ENCODE results near the gene TSPAN14.

TSPAN14 gene

DNA sequence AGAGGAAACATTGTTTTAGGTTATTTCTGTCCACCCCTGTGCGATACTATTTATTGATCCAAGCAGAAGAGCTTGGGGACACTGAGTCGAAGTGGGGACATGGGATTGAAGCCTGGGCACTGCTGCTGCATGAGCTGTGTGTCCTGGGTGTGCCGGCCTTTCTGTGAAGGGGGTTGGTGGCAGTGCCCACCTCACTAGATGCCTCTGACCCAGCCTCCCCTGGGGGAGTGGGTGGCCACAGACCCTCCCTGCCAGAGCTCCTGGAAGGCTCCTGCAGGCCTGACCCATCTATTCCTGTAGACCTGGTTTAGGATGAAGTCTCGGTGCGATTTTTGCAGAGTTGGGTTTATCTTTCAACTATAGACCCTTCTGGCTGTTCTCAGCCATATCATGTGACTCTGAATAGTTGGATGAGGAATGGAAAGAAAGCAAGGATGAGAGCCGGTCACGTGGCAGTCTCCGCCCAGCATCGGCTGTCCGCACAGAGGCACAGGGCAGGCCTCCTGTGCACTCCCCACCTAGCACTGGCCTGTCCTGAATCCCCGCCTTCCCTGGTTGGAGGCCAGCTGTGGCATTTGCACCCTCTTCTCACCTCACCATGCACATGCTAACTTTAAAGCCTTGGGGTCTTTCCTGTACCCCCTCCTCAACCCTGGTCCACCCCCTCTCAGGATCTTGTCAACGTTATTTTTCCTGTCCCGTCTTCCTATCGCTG lies 66.0 kb downstream of the TSPAN14 start:
- Histone ChIP-seq H3K27me3 (replicated peaks; ENCODE audit: control insufficient read depth, insufficient read depth, low read length) (no peaks in the 10 kb centered on the region), H3K36me3 (ENCODE audit: control insufficient read depth, insufficient read depth, low read length) (peaks cover 21% of the 10 kb centered on the region), H3K4me3 (replicated peaks; ENCODE audit: low read depth, low read length) (no peak overlapping the region)
- DNase-seq (ENCODE audit: extremely low read depth, insufficient read length), result no peak
- TF ChIP-seq, protein P1, sequence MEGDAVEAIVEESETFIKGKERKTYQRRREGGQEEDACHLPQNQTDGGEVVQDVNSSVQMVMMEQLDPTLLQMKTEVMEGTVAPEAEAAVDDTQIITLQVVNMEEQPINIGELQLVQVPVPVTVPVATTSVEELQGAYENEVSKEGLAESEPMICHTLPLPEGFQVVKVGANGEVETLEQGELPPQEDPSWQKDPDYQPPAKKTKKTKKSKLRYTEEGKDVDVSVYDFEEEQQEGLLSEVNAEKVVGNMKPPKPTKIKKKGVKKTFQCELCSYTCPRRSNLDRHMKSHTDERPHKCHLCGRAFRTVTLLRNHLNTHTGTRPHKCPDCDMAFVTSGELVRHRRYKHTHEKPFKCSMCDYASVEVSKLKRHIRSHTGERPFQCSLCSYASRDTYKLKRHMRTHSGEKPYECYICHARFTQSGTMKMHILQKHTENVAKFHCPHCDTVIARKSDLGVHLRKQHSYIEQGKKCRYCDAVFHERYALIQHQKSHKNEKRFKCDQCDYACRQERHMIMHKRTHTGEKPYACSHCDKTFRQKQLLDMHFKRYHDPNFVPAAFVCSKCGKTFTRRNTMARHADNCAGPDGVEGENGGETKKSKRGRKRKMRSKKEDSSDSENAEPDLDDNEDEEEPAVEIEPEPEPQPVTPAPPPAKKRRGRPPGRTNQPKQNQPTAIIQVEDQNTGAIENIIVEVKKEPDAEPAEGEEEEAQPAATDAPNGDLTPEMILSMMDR (IDR thresholded peaks at IDR 0.05; ENCODE audit: insufficient read depth, low read length, poor library complexity, severe bottlenecking), result no peak

DNA sequence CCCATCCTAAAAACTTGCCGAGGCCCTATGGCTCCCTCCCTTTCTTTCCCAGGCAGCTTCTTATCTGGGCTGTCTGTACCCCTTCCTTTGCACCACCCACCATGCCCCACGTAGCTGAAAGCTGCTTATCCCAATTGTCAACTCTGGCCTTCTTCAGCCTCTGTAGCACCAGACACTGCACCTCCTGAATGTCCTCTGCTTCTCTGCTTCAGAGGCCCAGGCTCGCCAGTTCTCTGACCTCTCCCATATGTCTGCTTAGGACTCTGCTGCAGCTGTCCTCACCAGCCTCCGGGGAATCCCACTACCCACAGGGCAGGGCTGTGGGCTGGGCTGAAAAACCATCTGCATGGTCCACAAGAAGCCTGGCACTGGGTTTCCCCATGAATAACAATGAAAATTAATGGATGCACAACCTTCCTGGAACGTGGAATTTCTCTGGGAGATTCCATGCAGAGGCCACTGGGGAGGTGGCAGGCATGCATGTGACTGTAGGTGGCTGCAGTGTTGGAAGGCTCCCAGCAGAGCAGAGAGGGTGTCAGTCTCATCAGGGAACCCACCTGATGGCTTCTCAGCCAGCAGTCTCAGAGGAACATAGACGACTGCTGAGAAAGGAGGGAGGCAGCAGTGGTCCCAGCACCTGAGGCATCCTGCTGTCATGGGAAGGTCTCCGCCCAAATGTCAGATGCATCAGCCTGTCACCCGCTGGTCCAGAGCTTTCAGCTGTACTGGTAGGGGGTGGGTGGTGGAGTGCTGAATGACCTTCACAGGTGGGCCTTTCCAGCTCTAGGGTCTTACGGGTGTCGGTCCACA lies 66.8 kb downstream of the TSPAN14 start:
- Histone ChIP-seq H3K4me3 (replicated peaks; ENCODE audit: low read depth, low read length) (no peak overlapping the region), H3K36me3 (ENCODE audit: control insufficient read depth, insufficient read depth, low read length) (peaks cover 18% of the 10 kb centered on the region), H3K27me3 (replicated peaks; ENCODE audit: control insufficient read depth, insufficient read depth, low read length) (no peaks in the 10 kb centered on the region)
- TF ChIP-seq, protein P1 (IDR thresholded peaks at IDR 0.05; ENCODE audit: insufficient read depth, low read length, poor library complexity, severe bottlenecking), result no peak
- no peak for DNase-seq (ENCODE audit: extremely low read depth, insufficient read length)

DNA sequence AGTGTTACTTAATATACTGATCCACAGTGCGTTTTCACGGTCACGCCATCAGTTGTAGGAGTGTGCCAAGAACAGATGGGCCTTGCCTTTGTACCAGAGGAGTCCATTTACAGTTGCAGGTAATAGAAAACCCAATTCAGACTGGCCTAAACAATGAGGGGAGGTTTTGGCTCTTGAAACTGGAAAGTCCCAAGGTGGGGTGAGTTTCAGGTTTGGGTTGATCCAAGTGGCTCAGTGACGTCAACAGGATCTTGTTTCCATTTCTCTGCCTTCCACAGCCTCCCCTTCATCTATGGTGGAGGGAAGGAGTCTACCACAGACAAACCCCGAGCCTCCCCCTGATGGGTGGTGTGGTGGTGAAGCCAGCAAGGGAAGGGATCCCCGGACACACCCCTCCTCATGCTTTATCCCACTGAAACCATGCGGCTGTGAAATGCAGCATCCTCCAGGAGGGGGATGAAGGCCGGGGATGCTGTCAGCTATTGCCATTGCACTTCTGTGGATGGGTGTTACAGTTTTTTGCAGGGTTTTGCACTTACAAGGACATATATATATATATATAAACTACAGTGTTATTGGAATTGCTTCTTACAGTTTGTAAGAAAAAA lies 68.8 kb downstream of the TSPAN14 start:
- Histone ChIP-seq H3K27me3 (replicated peaks; ENCODE audit: control insufficient read depth, insufficient read depth, low read length) (no peaks in the 10 kb centered on the region), H3K36me3 (ENCODE audit: control insufficient read depth, insufficient read depth, low read length) (peaks cover 8% of the 10 kb centered on the region), H3K4me3 (replicated peaks; ENCODE audit: low read depth, low read length) (no peak overlapping the region)
- no peak for DNase-seq (ENCODE audit: extremely low read depth, insufficient read length)
- TF ChIP-seq, protein P1 (IDR thresholded peaks at IDR 0.05; ENCODE audit: insufficient read depth, low read length, poor library complexity, severe bottlenecking), result no peak

DNA sequence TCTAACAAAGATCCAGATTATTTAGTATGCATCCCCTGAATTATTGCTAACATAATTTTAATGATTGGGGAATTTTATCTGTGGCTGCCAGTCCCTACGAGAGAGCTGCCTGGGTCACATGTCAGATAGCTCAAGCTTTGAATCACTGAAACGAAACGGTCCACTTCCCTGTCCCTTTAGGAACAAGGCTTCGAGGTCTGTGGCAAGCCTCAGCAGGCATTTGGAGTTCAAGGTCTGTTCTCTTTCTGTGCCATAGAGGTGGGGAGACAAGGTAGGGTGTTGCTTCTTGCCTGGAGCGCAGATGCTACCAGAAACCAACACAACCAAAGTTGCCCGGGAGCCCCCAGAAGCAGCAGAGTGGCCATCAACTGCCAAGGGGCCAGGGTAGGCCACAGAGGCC lies 69.7 kb downstream of the TSPAN14 start:
- H3K36me3 ChIP-seq (ENCODE audit: control insufficient read depth, insufficient read depth, low read length), result peaks cover 3% of the 10 kb centered on the region
- TF ChIP-seq, protein P1 (IDR thresholded peaks at IDR 0.05; ENCODE audit: insufficient read depth, low read length, poor library complexity, severe bottlenecking), result no peak
- DNase-seq (ENCODE audit: extremely low read depth, insufficient read length), result no peak
- H3K27me3 ChIP-seq (replicated peaks; ENCODE audit: control insufficient read depth, insufficient read depth, low read length), result no peaks in the 10 kb centered on the region
- H3K4me3 ChIP-seq (replicated peaks; ENCODE audit: low read depth, low read length), result no peak overlapping the region

DNA sequence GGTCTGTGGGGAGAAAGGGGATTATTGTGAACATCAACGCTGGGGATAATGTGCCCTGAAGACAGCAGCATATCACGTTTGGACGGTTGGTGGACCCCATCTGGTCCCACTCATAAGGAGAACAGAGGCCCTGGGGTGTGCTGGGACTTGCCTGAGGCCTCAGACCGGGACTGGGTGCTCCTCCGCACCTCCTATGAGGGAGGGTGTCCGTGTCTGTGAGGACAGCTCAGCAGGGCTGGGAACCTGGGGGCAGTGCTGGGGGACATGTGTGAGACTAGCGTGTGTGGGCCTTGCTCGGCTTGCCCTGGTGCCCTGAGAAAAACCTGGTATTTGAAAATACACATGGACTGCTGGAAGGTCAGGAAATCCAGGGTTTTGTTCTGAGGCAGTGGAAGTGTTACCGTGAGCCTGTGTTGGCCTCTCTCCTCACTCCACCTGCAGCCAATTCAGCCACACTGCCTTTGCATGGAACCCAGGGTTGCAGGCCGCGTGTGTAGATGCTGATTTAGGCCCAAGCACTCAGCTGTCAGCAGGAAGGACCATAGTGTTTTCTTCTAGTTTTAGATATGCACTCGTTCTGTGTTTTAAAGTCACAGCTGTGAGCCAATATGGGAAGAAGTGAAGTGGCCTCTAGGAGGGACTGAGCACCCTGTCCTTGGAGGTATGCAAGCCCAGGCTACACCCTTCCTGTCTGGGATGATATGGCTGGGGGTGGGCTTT lies 70.2 kb downstream of the TSPAN14 start:
- no peaks in the 10 kb centered on the region for H3K27me3 ChIP-seq (replicated peaks; ENCODE audit: control insufficient read depth, insufficient read depth, low read length)
- H3K4me3 ChIP-seq (replicated peaks; ENCODE audit: low read depth, low read length), result no peak overlapping the region
- H3K36me3 ChIP-seq (ENCODE audit: control insufficient read depth, insufficient read depth, low read length), result no peaks in the 10 kb centered on the region; the same call in none of the 2 replicates
- no peak for DNase-seq (ENCODE audit: extremely low read depth, insufficient read length)
- TF ChIP-seq, protein P1 (IDR thresholded peaks at IDR 0.05; ENCODE audit: insufficient read depth, low read length, poor library complexity, severe bottlenecking), result no peak
